Activated CD4-positive, alpha-beta T cell treated with anti-CD3 and anti-CD28 coated beads, Interleukin-2, Interleukin-6, amounts not matched to agents 100 ng/mL and 50 ng/mL, durations not matched to agents 16 hours and 8 hours (primary cell): ENCODE data around the gene SQSTM1.
"Not testable (repeated sequence)": the region's sequence is repeated elsewhere in the genome, so short reads cannot be mapped to it uniquely, and the experiment has no call there.

Source experiments
- DNase-seq: peaks from one replicate; pipeline ENCODE4 v3.0.0-alpha.2; 2020

SQSTM1 gene

DNA sequence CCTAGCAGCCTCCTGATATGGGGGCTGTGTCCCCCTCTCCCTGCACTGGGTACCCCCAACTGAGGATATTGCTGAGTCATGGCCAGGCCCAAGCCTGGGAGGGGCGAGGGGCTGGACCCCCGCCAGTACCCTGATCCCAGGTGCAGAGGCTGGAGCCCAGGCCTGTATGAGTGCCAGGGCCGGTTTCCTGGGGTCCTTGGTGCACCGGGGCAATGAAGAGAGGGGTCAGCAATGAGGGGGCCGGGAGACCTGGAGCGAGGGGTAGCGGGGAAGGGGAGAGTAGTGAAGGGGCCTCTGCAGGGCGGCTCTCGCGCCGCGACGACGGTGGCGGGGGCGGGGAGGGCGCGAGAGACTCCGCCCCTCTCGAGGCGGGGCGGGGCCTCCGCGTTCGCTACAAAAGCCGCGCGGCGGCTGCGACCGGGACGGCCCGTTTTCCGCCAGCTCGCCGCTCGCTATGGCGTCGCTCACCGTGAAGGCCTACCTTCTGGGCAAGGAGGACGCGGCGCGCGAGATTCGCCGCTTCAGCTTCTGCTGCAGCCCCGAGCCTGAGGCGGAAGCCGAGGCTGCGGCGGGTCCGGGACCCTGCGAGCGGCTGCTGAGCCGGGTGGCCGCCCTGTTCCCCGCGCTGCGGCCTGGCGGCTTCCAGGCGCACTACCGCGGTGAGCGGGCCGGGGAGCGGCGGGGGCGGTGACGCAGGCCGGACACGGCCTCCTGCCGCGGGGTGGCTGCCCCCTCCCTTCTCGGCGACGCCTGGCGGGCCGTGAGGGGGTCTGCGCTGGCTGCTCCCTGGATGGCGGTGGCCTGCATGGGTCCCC, at the start of gene SQSTM1:
SQSTM1 (plus strand) TSS at position 423 of the 815 bp plus-strand sequence; CDS start at position 455, 32 bp downstream.
- peak; percentile 89 for DNase-seq

DNA sequence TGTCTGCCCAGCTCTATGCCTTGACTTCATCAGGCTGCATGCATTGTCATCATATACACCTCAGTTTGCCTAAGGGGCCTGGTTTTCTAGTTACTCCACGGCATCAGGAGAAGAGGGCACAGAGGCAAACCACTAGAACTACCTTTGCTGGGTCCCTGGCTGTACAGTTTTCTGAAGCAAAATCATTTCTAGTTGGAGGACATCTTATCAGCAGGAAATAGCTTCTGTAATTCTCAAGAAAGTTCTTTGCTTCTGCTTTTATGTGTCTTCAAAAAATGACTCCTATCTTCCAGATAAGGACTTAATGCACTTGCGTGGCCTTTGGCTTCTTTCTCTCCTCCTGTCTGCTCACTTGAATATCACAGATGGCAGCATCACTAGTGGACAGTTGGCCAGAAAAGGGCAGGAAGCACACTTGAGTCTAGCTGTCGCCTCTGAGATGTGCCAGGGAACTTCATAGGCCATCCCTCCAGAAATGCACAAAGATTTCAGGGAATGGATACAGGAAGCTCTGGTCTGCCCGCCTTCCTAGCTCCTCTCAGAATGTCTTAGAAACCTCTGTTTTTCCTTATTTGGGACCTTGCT, 49.3 kb upstream of the SQSTM1 start:
- DNase-seq: no peak

GRCh38 chr5:179772351-179772750, 48.4 kb upstream of the SQSTM1 start:
- DNase-seq: no peak

GRCh38 chr5:179773686-179774040, 47.0 kb upstream of the SQSTM1 start:
- DNase-seq: no peak

GRCh38 chr5:179774442-179774841, 46.3 kb upstream of the SQSTM1 start:
- DNase-seq: no peak

DNA sequence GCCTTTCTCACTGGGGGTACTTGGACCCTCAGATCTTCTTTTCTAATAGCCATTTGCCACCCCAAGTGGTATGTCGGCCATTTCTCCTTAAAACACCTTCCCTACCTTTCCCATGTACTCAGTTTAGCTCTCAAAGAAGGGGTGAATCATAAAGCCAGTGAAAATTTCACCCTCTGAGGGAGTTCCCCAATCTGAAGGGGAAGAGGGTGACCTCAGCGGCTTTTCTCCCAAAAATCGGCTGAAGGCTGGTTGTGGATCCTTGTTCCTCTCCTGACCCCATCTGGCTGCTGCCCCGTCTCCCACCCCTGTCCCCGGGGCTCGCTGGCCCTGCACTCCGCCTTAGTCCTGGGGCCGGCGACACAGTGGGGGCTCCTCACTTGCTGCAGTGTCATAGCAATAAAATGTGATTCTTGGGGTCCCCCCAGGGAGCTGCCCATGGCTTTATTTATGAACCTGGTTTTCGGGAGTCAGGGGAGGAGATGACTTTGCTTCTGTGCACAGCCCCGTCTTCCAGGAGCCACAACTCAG, 44.2 kb upstream of the SQSTM1 start:
- no peak for DNase-seq

GRCh38 chr5:179777456-179777855, 43.2 kb upstream of the SQSTM1 start:
- DNase-seq: no peak

- DNase-seq: no peak
These were observed 42.8 kb upstream of the SQSTM1 start for GRCh38 chr5:179777909-179778308.

DNA sequence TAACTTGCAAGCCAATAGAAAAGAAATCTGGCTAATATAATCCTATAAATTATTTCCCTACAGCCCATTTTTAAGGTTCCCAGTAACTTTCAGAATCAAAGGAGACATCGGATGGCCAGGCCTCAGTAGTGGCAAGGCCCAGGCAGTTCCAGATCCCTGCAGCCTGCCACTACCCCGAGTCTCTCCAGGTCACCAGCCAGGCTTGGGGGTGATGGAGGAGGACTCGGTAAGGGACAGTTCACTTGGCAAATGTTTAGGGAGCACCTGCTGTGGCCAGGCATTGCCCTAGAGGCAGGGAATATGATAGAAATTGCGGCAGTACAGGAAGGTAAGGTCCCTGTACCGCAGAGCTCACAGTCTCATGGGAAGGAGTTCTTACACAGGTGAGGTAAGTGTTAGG, 42.1 kb upstream of the SQSTM1 start:
- DNase-seq: no peak

DNA sequence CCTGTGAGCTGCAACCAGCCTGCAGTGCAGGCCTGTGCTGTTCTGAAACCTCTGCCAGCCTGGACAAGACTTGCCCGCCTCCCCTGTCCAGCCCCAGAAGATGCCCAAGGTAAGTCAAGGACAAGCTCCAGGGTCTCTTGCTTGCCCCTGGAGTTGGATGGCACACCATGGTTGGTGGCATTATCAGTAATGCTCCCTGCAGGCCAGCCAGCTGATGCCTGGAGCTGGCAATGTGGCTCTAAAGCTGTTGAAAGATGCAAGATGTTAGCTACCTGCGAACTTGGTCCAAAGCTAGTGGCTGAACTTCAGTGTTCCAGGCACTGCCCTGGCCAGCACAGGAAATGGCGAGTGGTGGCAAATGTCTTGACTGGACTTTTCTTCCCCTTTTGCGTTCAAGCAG, 40.9 kb upstream of the SQSTM1 start:
- DNase-seq: no peak

GRCh38 chr5:179780362-179780761, 40.3 kb upstream of the SQSTM1 start:
- no peak for DNase-seq

- DNase-seq: no peak
These were observed 38.9 kb upstream of the SQSTM1 start for GRCh38 chr5:179781846-179782245.

- DNase-seq: no peak
These were observed 37.6 kb upstream of the SQSTM1 start for GRCh38 chr5:179783128-179783527.

GRCh38 chr5:179786861-179787260, 33.8 kb upstream of the SQSTM1 start:
- no peak for DNase-seq

DNA sequence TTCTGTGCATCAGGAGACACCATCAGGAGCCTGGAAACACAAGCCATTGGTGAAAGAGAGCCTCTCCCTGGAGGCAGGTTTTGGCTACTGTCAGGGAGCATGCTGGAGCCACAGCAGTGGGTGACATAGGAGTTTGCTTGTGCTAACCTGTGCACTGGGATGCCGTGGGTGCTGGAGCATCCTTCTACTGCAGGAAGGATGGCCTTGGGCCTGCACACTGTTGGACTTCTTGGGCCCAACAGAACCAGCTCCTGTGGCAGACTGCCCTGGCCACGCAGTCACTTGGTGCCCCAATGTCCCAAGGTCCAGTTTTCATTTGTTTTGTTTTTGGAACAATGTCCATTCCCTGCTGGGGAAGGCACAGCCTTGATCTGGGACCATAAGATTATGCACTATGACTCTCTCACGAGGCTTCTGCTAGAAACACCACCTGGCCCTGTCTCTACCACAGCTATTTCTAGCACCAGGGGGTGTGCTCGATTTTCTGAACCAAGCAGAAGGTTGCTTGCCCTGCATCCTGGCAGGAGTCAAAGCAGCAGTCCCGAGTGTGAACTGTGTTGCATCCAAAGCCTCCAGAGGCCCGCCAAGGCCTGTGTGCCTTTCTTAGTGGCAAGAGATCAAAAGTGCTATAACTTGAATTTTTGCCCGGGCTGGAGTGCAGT, 32.4 kb upstream of the SQSTM1 start:
- DNase-seq: no peak

DNA sequence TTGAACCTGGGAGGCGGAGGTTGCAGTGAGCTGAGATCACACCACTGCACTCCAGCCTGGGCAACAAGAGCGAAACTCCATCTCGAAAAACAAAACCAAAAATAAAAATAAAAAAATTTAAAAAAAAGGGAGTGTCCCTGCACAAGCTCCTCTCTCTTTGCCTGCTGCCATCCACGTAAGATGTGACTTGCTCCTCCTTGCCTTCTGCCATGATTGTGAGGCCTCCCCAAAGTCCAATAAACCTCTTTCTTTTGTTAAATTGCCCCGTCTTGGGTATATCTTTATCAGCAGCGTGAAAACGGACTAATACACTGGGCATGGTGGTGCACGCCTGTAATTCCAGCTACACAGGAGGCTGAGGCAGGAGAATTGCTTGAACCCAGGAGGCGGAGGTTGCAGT, 31.4 kb upstream of the SQSTM1 start:
- DNase-seq: not testable (repeated sequence)

- DNase-seq: no peak
These were observed 28.7 kb upstream of the SQSTM1 start for GRCh38 chr5:179791881-179792611.

DNA sequence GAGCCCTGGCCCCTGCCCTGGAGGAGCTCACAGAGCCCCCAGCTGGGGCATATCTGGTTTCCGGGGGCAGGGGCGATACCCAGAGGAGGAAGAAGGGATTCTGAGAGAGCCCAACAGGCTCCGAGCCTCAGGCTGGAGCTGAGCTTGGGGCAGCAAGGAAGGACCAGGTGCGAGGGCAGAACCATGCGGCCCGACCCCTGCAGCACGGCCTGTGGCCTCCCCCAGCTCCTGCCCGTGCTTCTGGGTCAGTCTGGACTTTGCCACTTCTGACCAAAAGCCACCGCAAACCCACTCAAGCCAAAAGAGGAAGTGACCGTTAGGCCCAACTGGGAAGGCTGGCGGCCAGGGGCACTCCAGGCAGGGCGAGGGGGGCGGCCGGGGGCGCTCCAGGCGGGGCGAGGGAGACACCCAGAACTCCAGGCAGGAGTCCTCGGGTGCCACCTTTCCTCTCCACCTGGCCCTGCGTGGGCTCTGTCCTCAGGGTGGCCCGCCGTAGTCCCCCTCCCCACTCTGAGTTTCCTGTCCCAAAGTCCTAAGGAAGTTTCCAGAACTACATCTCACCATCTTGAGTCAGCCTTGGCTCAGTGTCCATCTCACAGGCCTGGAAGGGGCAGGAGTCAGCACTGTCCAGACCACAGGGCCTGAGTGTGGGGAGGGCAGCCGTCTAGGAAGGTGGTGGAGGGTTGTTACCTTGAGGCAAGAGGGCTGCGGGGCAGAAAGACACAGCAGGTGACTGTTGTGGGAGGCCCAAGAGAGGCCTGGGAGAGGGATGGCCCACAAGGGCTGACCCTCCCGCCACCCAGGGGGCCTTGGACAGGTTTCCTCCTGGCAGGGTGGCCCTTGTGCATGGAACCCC, 27.9 kb upstream of the SQSTM1 start:
- DNase-seq: no peak

DNA sequence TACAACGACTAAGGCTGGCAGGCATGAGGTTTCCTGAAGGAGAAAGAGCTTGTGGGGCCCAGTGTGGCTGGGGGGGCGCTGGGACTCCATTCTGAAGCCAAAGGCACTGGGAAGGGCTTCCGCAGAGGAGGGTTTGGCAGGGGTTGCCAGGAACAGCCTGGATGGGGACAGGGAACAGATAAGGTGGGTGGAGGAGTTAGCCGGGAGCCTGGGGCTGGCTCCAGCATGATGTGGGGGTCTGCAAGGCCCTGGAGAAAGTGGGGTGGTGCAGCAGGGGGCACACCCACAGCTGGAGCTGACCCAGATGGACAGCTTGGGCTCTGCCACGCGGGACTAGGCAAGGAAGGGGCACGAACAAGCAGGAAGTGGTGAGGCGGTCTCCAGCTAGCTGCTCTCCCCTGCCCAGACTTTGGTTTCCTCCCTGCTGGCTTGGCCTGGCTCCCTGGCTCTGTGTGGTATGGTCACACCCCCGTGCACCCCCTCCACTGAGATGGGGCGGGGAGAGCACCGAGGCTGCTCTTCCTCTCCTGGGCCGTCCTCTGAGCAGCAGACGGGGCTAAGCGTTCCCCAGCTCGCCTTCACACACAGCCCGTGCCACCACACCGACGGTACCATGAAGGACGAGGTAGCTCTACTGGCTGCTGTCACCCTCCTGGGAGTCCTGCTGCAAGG, 27.1 kb upstream of the SQSTM1 start, which contains the start of gene LTC4S:
LTC4S (plus strand) TSS at position 519 of the 672 bp plus-strand sequence; CDS start at position 614, 95 bp downstream.
- peak; percentile 55 for DNase-seq

GRCh38 chr5:179794171-179794570, 26.5 kb upstream of the SQSTM1 start:
- no peak for DNase-seq

DNA sequence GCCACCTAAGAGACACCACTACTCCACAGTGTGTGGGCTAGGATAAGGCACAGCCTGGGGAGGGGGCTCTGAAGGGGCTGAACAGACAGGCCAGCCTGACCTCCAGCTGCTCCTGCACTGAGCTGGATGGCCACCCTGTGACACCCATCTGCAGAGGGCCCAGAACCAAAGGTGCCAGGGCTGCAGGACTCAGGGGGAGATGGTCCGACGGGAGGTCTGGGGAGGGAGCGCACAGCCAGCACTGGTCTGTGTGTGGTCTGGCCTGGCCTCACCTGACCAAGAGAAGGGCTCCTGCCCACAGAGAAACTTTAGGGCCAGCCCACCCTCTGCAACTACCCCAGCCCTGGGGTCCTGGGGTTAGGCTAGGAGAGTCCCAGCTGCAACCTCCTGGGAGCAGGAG, 26.1 kb upstream of the SQSTM1 start:
- no peak for DNase-seq
